Lower leg skin (tissue), 3 donors: ENCODE measurements around the gene REEP5.

Experiments used
- POLR2A ChIP-seq, 2 donors: fragments of 450-650 bp; IDR thresholded peaks; one replicate each; pipeline ENCODE4 v1.6.1; 2016 to 2017; ENCODE audit warnings: antibody characterized with exemption in 2 of 2, mild to moderate bottlenecking in 1 of 2, moderate library complexity in 1 of 2
- TF ChIP-seq, protein P1 (sequence below), 3 donors: fragments of 450-650 bp; IDR thresholded peaks; one replicate each; pipeline ENCODE4 v1.5.1; 2016; ENCODE audit warnings: antibody characterized with exemption in 3 of 3, mild to moderate bottlenecking in 3 of 3, moderate library complexity in 2 of 3

DNA sequence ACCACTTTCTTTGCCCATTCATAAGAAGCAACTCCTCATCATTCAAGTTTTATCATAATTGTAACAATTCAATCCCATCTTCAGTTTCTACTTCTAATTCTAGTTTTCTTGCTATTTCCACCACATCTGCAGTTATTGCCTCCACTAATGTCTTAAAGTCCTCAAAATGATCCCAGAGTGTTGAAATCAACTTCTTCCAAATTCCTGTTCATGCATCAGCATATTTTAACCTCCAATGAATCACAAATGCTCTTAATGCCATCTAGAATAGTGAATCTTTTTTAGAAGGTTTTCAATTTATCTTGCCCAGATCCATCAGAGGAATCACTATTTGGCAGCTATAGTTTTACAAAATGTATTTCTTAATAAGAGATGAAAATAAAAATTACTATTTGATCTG, 64.2 kb downstream of the REEP5 start:
- no peak for TF ChIP-seq POLR2A (IDR thresholded peaks at IDR 0.05)
- TF ChIP-seq, protein P1, sequence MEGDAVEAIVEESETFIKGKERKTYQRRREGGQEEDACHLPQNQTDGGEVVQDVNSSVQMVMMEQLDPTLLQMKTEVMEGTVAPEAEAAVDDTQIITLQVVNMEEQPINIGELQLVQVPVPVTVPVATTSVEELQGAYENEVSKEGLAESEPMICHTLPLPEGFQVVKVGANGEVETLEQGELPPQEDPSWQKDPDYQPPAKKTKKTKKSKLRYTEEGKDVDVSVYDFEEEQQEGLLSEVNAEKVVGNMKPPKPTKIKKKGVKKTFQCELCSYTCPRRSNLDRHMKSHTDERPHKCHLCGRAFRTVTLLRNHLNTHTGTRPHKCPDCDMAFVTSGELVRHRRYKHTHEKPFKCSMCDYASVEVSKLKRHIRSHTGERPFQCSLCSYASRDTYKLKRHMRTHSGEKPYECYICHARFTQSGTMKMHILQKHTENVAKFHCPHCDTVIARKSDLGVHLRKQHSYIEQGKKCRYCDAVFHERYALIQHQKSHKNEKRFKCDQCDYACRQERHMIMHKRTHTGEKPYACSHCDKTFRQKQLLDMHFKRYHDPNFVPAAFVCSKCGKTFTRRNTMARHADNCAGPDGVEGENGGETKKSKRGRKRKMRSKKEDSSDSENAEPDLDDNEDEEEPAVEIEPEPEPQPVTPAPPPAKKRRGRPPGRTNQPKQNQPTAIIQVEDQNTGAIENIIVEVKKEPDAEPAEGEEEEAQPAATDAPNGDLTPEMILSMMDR (IDR thresholded peaks at IDR 0.05) = no peak
